ENCODE results near the gene SEC14L5.

The SEC14L5 gene

GRCh38 chr16:4913774-4914525 is 44.2 kb upstream of the SEC14L5 start:
- ChIA-PET POLR2A (no interaction called here), CTCF (no interaction called here)
- H3K4me3 ChIP-seq (ENCODE audit: low read depth, low read length) = no peak overlapping the region
- DNase-seq (ENCODE audit: low read depth, low spot score) = no peak
- TF ChIP-seq CTCF (IDR thresholded peaks at IDR 0.05; ENCODE audit: insufficient read depth, low read length, missing control alignments) = no peak

GRCh38 chr16:4914528-4915225 is 43.5 kb upstream of the SEC14L5 start:
- POLR2A ChIA-PET = interaction anchor here (1.0 kb wide), 1 partner anchor 67 kb away, joined by 5 read pairs; the partner anchor contains the start of genes GLYR1 and UBN1
- DNase-seq (ENCODE audit: low read depth, low spot score) = no peak
- no peak overlapping the region for H3K4me3 ChIP-seq (ENCODE audit: low read depth, low read length)
- CTCF ChIA-PET = no interaction called here
- TF ChIP-seq CTCF (IDR thresholded peaks at IDR 0.05; ENCODE audit: insufficient read depth, low read length, missing control alignments) = no peak

GRCh38 chr16:4915226-4915761 is 42.8 kb upstream of the SEC14L5 start:
- ChIA-PET CTCF (no interaction called here), POLR2A (interaction anchor here (0.7 to 1.3 kb wide), 4 partner anchors 20 to 68 kb away, joined by 3 to 5 read pairs (median 4); partner anchors contain the start of genes GLYR1 and UBN1)
- DNase-seq (ENCODE audit: low read depth, low spot score) = peak; percentile 70
- no peak overlapping the region for H3K4me3 ChIP-seq (ENCODE audit: low read depth, low read length)
- TF ChIP-seq CTCF (IDR thresholded peaks at IDR 0.05; ENCODE audit: insufficient read depth, low read length, missing control alignments) = no peak

GRCh38 chr16:4917117-4917516 is 41.0 kb upstream of the SEC14L5 start:
- CTCF ChIA-PET = interaction anchor here (2.3 kb wide), 1 partner anchor 39 kb away, joined by 6 read pairs; no protein-coding TSS in a partner anchor
- DNase-seq (ENCODE audit: low read depth, low spot score) = no peak
- POLR2A ChIA-PET = interaction anchor here (0.7 kb wide), 1 partner anchor 27 kb away, joined by 4 read pairs; no protein-coding TSS in a partner anchor
- no peak overlapping the region for H3K4me3 ChIP-seq (ENCODE audit: low read depth, low read length)
- TF ChIP-seq CTCF (IDR thresholded peaks at IDR 0.05; ENCODE audit: insufficient read depth, low read length, missing control alignments) = no peak

- CTCF ChIA-PET = interaction anchor here (0.9 to 2.3 kb wide), 2 partner anchors 20 to 37 kb away, joined by 3 to 6 read pairs; no protein-coding TSS in a partner anchor
- DNase-seq (ENCODE audit: low read depth, low spot score) = no peak
- H3K4me3 ChIP-seq (ENCODE audit: low read depth, low read length) = no peak overlapping the region
- TF ChIP-seq CTCF (IDR thresholded peaks at IDR 0.05; ENCODE audit: insufficient read depth, low read length, missing control alignments) = no peak
- POLR2A ChIA-PET = interaction anchor here (0.6 kb wide), 1 partner anchor 10 kb away, joined by 4 read pairs; no protein-coding TSS in a partner anchor
Measured at GRCh38 chr16:4918781-4919251, 39.3 kb upstream of the SEC14L5 start.

GRCh38 chr16:4920826-4921225 is 37.3 kb upstream of the SEC14L5 start:
- DNase-seq (ENCODE audit: low read depth, low spot score) = no peak
- H3K4me3 ChIP-seq (ENCODE audit: low read depth, low read length) = no peak overlapping the region
- no peak for TF ChIP-seq CTCF (IDR thresholded peaks at IDR 0.05; ENCODE audit: insufficient read depth, low read length, missing control alignments)
- ChIA-PET POLR2A (no interaction called here), CTCF (no interaction called here)

Data from AG04449 (cell line).